ENCODE results near the gene SLC44A4. TPM values are rescaled to one million over a fixed set of nuclear protein-coding genes. Genes with fewer than 3 reads are reported as not detected.

Gene SLC44A4
- total and polyA plus RNA-seq, 2 of the 8 experiments (the other 6 are each of a cell fraction or from before 2014, with no cell fraction given) = 4.8 to 7.0 TPM

DNA sequence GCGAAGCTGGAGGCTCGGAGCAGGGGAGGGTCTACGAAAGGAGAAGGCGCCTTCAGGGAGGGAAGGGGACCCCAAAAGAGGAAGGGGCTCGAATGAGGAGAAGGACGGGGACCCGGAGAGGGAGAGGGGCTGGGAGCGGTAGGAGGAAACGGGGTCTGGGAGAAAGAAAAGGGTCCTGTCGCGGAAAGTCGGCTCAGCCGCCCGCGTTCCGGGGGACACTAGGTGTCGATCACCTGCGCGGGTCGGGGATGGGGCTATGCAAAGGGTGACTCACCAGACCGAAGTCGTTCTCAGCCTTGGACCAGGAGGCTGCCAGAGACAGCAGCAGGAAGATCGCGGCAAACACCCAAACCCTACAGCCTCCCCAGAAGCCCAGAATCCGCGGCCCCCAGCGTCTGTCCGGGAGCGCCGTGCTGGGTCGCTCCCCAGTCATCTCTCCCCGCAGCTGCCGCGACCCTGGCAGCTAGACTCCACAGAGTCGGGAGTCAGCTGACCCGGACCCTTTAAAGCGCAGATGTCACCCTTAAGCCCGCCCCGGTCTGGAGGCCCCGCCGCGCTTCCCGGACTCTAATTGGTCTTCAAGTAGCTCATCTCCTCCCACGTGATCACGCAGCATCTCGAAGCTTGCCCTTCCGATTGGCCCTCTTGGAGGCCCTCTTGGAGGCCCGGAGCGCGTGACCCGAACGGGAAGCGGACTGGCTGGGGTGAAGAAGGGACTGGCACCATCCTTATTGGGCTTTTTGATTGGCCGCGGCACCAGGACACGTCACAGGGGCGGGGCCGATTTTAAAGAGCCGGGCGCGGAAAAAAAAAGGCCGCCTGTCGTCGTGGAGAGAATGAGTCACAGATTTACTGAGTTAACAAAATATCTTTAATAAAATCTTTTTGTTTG lies 16.2 kb downstream of the SLC44A4 start, which contains the start of gene NEU1 (continued):
- TF ChIP-seq SP4 (IDR thresholded peaks at IDR 0.05; ENCODE audit: low read length) (no peak), RNF2 (IDR thresholded peaks at IDR 0.05; ENCODE audit: borderline replicate concordance, low read depth, low read length, missing control alignments, poor library complexity, severe bottlenecking) (no peak), PHF8 (conservative IDR thresholded peaks at IDR 0.05; ENCODE audit: low read depth, low read length) (peak; percentile 67), NRF1 (IDR thresholded peaks at IDR 0.05; ENCODE audit: low read depth, low read length) (no peak), BRCA1 (IDR thresholded peaks at IDR 0.05; ENCODE audit: low read depth, low read length) (no peak), ASH2L (IDR thresholded peaks at IDR 0.05; ENCODE audit: low read length) (no peak), RBBP5 (IDR thresholded peaks at IDR 0.05; ENCODE audit: borderline replicate concordance, low read depth, low read length) (no peak; the same call in 1 of the 2 replicates), RXRA (IDR thresholded peaks at IDR 0.05; ENCODE audit: insufficient read depth, low read depth, low read length) (no peak), POLR2AphosphoS5 (IDR thresholded peaks at IDR 0.05; ENCODE audit: low read depth, low read length) (peak; percentile 83), SUZ12 (IDR thresholded peaks at IDR 0.05; ENCODE audit: low read length) (no peak), MAFK (IDR thresholded peaks at IDR 0.05; ENCODE audit: low read depth, low read length) (no peak), TAF1 (IDR thresholded peaks at IDR 0.05; ENCODE audit: low read depth, low read length) (peak; percentile 91), KDM1A (IDR thresholded peaks at IDR 0.05; ENCODE audit: borderline replicate concordance, low read length) (no peak), TAF7 (optimal IDR thresholded peaks at IDR 0.05; ENCODE audit: borderline replicate concordance, low read depth, low read length) (no peak), CBX5 (IDR thresholded peaks at IDR 0.05; ENCODE audit: low read depth, low read length) (no peak), POLR2A (IDR thresholded peaks at IDR 0.05; ENCODE audit: control extremely low read depth in 1 of 2, low read depth in 2 of 2, low read length in 2 of 2) (peak; percentile 79 to 90), SIN3A (conservative IDR thresholded peaks at IDR 0.05 in 1 of 2, IDR thresholded peaks at IDR 0.05 in 1 of 2; ENCODE audit: low read depth in 1 of 2, low read length in 2 of 2) (peak; percentile 90 to 96; a peak in 3 of 4 replicates), CBX8 (IDR thresholded peaks at IDR 0.05; ENCODE audit: borderline replicate concordance, low read depth, low read length) (no peak), TEAD4 (IDR thresholded peaks at IDR 0.05; ENCODE audit: low read depth, low read length) (no peak)
- TF ChIP-seq, protein P1, sequence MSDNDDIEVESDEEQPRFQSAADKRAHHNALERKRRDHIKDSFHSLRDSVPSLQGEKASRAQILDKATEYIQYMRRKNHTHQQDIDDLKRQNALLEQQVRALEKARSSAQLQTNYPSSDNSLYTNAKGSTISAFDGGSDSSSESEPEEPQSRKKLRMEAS (IDR thresholded peaks at IDR 0.05) = peak; percentile 87
- TF ChIP-seq, protein P2, sequence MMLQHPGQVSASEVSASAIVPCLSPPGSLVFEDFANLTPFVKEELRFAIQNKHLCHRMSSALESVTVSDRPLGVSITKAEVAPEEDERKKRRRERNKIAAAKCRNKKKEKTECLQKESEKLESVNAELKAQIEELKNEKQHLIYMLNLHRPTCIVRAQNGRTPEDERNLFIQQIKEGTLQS (IDR thresholded peaks at IDR 0.05; ENCODE audit: insufficient read depth, low read depth, low read length) = peak; percentile 73
- TF ChIP-seq, protein P3, sequence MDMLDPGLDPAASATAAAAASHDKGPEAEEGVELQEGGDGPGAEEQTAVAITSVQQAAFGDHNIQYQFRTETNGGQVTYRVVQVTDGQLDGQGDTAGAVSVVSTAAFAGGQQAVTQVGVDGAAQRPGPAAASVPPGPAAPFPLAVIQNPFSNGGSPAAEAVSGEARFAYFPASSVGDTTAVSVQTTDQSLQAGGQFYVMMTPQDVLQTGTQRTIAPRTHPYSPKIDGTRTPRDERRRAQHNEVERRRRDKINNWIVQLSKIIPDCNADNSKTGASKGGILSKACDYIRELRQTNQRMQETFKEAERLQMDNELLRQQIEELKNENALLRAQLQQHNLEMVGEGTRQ (IDR thresholded peaks at IDR 0.05; ENCODE audit: low read length) = peak; percentile 94

Data from H1 (cell line).